Endometrium (tissue), 2 donors: ENCODE measurements around the gene KLB.
A peak's percentile ranks its signal among the peaks of the same experiment; 100 is the strongest.

Experiments used
- FAIRE-seq: peaks from 2 replicates; lab custom pipeline; 2012; peaks lifted over from hg19 to GRCh38; lab: Jason Lieb, UNC
- donor health status: control.
- donor health status: control.

The KLB gene

GRCh38 chr4:39464886-39465501 is 58.3 kb downstream of the KLB start:
- FAIRE-seq, result peak; percentile 50

DNA sequence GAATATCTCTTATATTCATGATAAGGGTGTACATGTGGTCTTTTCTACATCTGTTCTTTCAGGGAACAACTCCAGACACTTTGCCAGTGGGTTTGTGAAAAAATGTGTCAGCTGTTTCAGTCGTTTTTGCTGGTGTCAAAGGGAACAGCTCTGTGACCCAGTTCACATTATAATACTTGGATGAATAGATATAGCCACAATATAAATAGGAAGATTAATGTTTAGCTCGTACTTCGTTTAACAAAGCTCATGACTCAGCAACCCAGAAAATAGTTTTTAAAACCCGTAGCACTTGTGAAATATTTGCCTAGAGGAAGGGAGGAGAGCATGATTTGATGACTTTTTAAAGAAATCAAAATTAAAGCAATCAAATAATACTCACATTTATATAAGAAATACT is 60.0 kb downstream of the KLB start:
- no peak for FAIRE-seq

DNA sequence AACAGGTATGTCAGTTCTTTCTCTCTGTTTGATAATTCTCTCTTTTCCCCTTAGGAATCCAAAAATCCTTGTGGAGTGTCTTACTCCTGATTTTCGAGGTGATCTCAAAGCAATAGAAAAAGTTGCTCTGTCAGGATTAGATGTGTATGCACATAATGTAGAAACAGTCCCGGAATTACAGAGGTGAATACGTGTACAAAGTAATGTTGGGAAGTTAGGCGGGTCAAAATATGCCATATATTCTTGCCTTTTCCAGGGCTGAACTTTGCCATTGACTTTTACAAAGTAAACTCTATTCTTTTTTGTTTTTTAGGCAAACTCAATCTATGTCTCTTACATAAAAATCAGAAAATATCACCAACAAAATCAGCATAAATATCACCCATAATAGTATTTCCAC is 60.7 kb downstream of the KLB start:
- no peak for FAIRE-seq

DNA sequence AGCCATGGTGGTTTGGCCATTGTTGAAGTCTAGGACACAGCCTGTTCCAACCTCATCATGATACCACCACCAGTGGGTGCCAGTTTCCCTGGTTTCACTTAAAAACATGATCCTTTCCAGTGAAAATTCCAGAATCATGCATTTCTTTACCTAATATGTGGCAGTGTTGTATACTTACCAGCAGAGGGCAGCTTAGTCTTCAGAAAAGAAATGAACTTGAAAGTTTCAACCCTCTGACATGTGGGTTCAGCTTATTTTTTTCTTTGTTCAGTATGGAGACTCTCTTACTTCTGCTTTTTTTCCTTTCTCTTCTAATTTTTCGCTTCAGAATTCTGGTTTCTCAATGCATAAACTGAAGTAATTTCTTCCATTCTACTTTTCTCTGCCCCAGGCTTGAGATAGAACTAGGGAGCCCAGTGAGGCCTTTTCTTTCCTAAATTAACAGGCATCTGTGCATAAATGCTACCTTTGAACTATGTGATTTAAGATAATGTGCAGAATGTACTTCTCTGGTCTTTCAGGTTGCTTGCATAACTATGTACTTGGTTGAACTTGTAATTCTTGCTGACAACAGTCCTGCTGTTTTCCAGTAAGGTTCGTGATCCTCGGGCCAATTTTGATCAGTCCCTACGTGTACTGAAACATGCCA is 62.8 kb downstream of the KLB start:
- FAIRE-seq, result peak; percentile 93

GRCh38 chr4:39470402-39470801 is 63.7 kb downstream of the KLB start:
- no peak for FAIRE-seq

DNA sequence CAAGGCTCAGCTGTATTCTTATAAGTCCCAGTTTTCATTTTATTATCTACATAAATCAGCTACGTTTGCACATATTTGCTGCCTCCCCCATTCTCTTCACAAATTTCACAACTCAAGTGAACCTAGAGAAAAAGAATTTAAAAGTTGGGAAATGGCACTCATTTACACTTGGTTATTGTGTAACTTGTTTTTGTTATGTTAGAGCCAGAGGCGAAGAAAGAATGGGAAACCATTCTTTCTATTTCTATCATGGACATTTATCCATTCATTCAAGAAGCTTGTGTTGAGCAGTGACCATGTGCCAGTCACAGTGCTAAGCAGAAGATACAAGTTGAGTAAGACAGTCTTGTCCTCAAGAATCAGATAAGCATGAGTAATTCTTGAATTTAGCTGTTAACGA is 65.7 kb downstream of the KLB start:
- FAIRE-seq, result no peak

- no peak for FAIRE-seq
These were observed 69.6 kb downstream of the KLB start for GRCh38 chr4:39476187-39476895.

DNA sequence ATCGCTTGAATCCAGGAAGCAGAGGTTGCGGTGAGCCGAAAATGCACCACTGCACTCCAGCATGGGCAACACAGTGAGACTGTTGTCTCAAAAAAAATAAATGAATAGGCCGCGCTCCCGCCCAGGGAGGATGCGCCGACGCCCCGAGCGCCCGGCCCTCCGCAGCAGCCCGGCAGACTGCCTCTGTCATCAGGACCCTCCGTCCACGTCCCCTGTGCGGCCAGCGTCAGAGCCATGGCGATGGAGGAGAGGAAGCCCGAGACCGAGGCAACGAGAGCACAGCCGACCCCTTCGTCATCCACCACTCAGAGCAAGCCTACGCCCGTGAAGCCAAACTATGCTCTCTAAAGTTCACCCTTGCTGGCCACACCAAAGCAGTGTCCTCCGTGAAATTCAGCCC is 73.5 kb downstream of the KLB start:
- no peak for FAIRE-seq

GRCh38 chr4:39480902-39481695 is 74.4 kb downstream of the KLB start:
- no peak for FAIRE-seq

DNA sequence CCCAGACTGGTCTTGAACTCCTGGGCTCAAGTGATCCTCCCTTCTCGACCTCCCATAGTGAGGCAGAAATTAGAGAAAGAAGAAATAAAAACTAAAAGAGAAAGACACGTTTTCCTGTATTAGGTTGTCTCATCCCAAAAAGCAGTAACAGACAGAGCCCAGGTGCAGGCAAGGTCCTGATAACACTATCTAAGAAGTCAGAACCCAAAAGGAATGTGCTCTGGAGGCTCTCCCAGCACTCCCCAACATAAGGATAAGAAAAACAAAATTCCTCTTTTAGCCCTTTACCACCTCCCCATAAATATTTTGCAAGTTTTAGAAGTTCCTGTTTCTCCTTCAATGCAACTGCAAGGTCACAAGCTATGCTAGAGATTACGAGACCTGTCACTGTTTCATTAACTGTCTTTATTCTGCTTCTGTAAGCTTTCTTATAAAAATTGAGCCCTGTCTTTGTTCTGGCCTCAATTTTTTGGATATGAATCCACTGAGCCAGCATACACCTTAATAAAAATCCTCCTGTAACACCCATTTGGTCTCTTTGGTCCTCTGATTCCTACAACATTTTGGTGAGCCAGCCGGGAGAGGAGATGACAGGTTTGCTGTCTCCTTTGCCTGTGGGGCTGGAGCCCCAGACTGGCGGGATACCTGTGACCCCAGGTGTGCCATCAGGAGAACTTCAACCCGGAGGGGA is 78.0 kb downstream of the KLB start:
- no peak for FAIRE-seq

DNA sequence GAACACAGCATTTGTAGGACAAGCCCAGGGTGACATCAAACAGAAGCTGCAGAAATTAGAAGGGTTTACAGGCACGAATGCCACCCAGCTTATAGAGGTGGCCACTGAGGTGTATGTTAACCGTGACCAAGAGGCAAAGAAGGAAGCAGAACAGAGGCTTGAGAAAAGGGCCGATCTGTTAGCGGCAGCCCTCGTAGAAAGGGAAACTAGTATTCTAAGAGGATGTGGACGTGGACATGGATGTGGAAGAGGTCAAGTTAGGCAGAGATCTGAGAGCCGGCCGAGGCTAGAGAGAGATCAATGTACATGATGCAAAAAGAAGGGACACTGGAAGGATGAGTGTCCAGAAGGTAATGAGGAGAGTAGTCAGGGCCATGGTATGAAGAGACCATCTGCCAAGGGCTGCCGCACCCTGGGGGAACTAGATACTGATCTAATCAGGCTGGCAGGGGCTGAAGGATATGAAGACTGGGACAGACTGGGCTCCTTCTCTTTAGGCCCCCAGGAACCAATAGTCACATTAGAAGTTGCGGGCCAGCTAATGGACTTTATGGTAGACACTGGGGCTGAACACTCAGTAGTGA is 79.6 kb downstream of the KLB start:
- no peak for FAIRE-seq

DNA sequence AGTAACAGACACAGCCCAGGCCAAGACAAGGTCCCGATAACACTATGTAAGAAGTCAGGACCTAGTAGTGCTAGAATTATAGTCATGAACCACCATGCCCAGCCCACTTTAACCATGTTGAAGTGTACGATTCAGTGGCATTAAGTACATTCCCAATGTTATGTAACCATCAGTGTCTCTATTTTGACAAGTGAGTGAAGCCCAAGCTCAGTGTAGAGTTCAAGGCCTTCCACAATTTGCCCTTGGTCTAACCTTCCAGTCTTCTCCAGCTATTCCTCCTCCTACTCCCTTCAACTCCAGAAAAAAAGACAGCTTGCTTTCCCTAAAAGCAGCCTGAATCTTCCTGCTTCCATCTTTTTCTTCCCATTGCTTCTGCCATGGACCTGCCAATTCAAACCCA is 83.6 kb downstream of the KLB start:
- no peak for FAIRE-seq

DNA sequence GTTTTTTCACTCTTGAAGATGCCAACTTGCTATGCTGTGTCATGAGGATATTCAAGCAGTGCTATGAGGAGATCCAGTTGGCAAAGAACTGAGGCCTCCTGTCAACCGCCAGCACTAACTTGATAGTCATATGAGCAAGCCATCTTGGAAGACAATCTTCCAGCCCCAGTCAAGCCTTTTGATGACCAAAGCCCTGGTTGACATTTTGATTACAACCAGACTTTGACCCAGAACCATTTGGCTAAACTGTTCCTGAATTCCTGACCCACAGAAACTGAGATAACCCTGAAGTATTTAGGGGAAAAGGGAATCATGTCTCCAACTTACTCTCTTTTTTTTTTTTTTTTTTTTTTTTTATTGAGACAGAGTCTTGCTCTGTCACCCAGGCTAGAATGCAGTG is 87.6 kb downstream of the KLB start:
- FAIRE-seq, result no peak

GRCh38 chr4:39495446-39496213 is 88.9 kb downstream of the KLB start:
- FAIRE-seq, result no peak

DNA sequence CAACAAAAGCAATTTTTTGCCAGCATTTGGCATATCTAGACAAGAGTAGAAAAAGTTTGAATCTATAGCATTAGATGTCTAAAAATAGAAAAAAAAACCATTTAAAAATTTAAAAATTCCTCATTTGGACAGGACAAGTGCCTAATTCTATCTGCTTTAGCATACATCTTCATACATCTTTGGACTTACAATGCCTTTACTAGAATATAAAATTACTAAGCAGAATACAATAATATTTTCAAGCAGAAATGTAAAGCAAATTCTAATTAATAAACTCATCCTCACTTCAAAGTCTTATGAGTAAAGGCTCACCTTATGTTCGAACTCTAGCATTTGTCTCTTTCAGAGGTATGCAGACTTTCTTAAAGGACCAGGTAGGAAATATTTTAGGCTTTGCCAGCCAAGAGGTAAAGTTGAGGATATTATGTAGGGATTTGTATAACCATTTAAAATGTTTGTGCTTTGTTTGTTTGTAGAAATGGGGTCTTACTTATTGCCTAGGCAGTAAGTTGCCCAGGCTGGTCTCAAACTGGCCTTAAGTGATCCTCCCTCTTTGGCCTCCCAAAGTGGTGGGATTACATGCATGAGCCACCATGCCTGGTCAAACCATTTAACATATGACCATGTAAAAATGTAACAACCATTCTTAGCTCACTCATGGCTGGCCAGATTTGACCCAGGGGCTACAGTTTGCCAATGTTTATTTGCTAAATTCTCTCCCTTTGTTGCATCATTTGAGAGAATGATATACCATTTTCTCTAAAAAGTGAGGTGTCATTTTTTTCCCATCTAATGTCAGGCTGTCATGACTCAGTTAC is 91.4 kb downstream of the KLB start:
- FAIRE-seq, result no peak

GRCh38 chr4:39498727-39499020 is 91.9 kb downstream of the KLB start:
- FAIRE-seq, result no peak
